NCI-H146 treated with DMSO at 0.1 percent for 48 hours (cell line): ENCODE data around the gene TGFB2.
A peak's percentile ranks its signal among the peaks of the same experiment; 100 is the strongest.
"Not testable (repeated sequence)": the region's sequence is repeated elsewhere in the genome, so short reads cannot be mapped to it uniquely, and the experiment has no call there.

Experiments used
- DNase-seq: peaks from one replicate; lab custom pipeline; 2025; ENCODE audit not compliant: unreplicated experiment; lab: John Stamatoyannopoulos, UW

TGFB2 gene

GRCh38 chr1:218344814-218345672 is at the start of gene TGFB2:
Gene TGFB2 (plus strand): TSS chr1:218345336. CDS start chr1:218346702, 1,366 bp downstream.
- peak; percentile 45 for DNase-seq

- no peak for DNase-seq
Measured at GRCh38 chr1:218296162-218296561, 49.0 kb upstream of the TGFB2 start.

GRCh38 chr1:218297461-218297860 is 47.7 kb upstream of the TGFB2 start:
- no peak for DNase-seq

- no peak for DNase-seq
Measured at GRCh38 chr1:218297867-218298266, 47.3 kb upstream of the TGFB2 start.

- no peak for DNase-seq
Measured at GRCh38 chr1:218298398-218298797, 46.7 kb upstream of the TGFB2 start.

GRCh38 chr1:218299416-218299815 is 45.7 kb upstream of the TGFB2 start:
- DNase-seq: no peak

- DNase-seq: no peak
Measured at GRCh38 chr1:218301217-218301616, 43.9 kb upstream of the TGFB2 start.

- DNase-seq: no peak
Measured at GRCh38 chr1:218302155-218302554, 43.0 kb upstream of the TGFB2 start.

- no peak for DNase-seq
Measured at GRCh38 chr1:218303176-218303879, 41.8 kb upstream of the TGFB2 start.

- no peak for DNase-seq
Measured at GRCh38 chr1:218304281-218305039, 40.7 kb upstream of the TGFB2 start.

GRCh38 chr1:218305472-218306064 is 39.6 kb upstream of the TGFB2 start:
- DNase-seq: no peak

- no peak for DNase-seq
Measured at GRCh38 chr1:218312509-218312908, 32.6 kb upstream of the TGFB2 start.

GRCh38 chr1:218314316-218314715 is 30.8 kb upstream of the TGFB2 start:
- DNase-seq: no peak

GRCh38 chr1:218315638-218316037 is 29.5 kb upstream of the TGFB2 start:
- no peak for DNase-seq

GRCh38 chr1:218317061-218317460 is 28.1 kb upstream of the TGFB2 start:
- DNase-seq: no peak

- not testable (repeated sequence) for DNase-seq
Measured at GRCh38 chr1:218320182-218320581, 25.0 kb upstream of the TGFB2 start.

- DNase-seq: no peak
Measured at GRCh38 chr1:218322762-218323161, 22.4 kb upstream of the TGFB2 start.

- no peak for DNase-seq
Measured at GRCh38 chr1:218323568-218324225, 21.4 kb upstream of the TGFB2 start.

GRCh38 chr1:218324226-218324580 is 20.9 kb upstream of the TGFB2 start:
- DNase-seq: no peak

- no peak for DNase-seq
Measured at GRCh38 chr1:218328769-218329168, 16.4 kb upstream of the TGFB2 start.
